Activated CD4-positive, alpha-beta memory T cell treated with anti-CD3 and anti-CD28 coated beads, Interleukin-2, amount 10 ng/mL, durations not matched to agents 7 days and 5 days (primary cell): Measurements from ENCODE around the gene PRKCE. TPM values are rescaled to one million over a fixed set of nuclear protein-coding genes. Genes with fewer than 3 reads are reported as not detected.

Experiments
- CTCF ChIA-PET: fragments of 350-600 bp; sonication (Branson Sonifier 250); formaldehyde crosslinking; loops from one replicate; lab custom pipeline; 2021; ENCODE audit warnings: antibody characterized with exemption, inconsistent platforms; lab: Charles Lee
- POLR2A ChIA-PET: fragments of 350-600 bp; sonication (Branson Sonifier 250); formaldehyde crosslinking; loops from one replicate; lab custom pipeline; 2021; ENCODE audit warnings: antibody characterized with exemption; lab: Charles Lee
- DNase-seq: peaks from one replicate; pipeline ENCODE4 v3.0.0-alpha.2; 2020
- H3K27ac Mint-ChIP-seq: one replicate; pipeline ENCODE4 v1.8.0; 2021; ENCODE audit warnings: mild to moderate bottlenecking, mixed read lengths
- H3K27me3 Mint-ChIP-seq: one replicate; pipeline ENCODE4 v1.8.0; 2021; ENCODE audit warnings: mixed read lengths
- H3K36me3 Mint-ChIP-seq: one replicate; pipeline ENCODE4 v1.8.0; 2021; ENCODE audit warnings: low read depth, mixed read lengths
- H3K4me1 Mint-ChIP-seq: one replicate; pipeline ENCODE4 v1.8.0; 2021; ENCODE audit warnings: mixed read lengths
- H3K4me3 Mint-ChIP-seq: one replicate; pipeline ENCODE4 v1.8.0; 2021; ENCODE audit warnings: mild to moderate bottlenecking, mixed read lengths
- H3K9me3 Mint-ChIP-seq: one replicate; pipeline ENCODE4 v1.8.0; 2021; ENCODE audit warnings: mixed read lengths
- total RNA-seq, 2 experiments: library from RNA; stranded (reverse); gene quantifications; one replicate each; pipeline ENCODE4 v1.2.3, GENCODE V29; 2021

PRKCE gene
- total RNA-seq, 2 experiments from 2014 or later, result 20.6 to 23.3 TPM

DNA sequence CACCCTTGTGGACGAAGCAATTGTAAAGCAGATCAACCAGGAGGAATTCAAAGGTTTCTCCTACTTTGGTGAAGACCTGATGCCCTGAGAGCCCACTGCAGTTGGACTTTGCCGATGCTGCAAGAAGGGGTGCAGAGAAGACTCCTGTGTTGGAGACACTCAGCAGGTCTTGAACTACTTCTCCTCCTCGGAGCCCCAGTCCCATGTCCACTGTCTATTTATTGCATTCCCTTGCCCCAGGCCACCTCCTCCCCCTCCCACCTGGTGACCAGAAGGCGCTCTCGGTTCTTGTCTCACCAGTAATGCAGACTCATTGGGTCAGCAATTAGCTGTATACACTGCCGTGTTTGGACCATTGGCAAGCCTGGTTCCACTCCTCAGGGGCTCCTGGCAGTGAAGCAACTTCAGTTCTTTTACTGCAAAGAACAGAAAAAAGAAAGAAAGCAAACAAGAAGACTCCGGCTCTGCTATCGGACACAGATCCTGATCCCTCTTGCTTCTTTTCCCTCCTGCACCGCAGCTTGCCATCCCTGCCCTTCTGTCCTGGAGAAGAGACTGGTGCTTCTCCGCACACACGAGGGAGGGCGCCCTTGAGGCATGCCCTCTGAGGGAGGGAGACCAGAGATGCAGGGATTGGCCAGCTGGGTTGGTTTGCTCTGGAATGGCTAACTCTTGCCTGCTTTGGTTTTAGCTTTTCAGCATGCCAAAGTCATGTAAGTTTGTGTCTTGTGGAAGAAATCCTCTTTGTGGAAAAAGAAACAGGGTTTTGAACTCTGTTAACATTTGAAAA is 533.5 kb downstream of the PRKCE start:
- H3K27me3 Mint-ChIP-seq, result no peaks in the 10 kb centered on the region
- peaks cover 16% of the 10 kb centered on the region for H3K4me1 Mint-ChIP-seq
- DNase-seq, result no peak
- H3K27ac Mint-ChIP-seq, result no peak overlapping the region
- POLR2A ChIA-PET, result no interaction called here
- CTCF ChIA-PET, result no interaction called here
- no peaks in the 10 kb centered on the region for H3K9me3 Mint-ChIP-seq
- H3K4me3 Mint-ChIP-seq, result no peak overlapping the region
- H3K36me3 Mint-ChIP-seq, result peaks cover 8% of the 10 kb centered on the region

DNA sequence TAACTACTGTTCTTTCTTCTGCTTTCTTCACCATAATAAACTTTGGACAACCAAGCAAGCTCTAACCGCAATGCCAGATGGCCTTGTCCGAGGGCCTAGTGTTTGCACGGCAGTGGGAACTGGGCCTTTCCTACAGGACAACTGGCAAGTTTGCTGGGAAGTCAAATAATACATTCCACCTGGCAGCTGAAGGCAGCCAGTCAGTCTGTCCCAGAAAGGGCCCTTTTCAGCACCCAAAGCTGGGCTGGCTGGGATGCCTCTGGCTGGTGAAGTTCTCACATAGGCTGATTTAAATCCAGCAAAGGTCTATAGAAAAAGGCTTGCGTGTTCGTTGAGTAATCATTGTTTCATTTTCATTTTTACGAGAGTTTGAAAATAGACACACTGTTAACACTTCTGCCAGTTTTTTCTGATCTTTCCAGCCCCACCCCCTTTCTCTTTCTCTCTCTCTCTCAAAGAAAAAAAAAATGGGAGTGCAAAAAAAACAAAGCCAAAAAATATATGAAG is 535.7 kb downstream of the PRKCE start:
- Mint-ChIP-seq H3K27ac (peak overlapping the region; percentile 78), H3K4me1 (peaks cover 16% of the 10 kb centered on the region), H3K9me3 (no peaks in the 10 kb centered on the region), H3K27me3 (no peaks in the 10 kb centered on the region), H3K4me3 (peak overlapping the region; percentile 56), H3K36me3 (peaks cover 8% of the 10 kb centered on the region)
- peak; percentile 52 for DNase-seq
- CTCF ChIA-PET, result interaction anchor here (1.3 to 2.5 kb wide), 3 partner anchors 16 to 124 kb away, joined by 4 to 7 read pairs (median 4); partner anchors contain the start of gene EPAS1
- POLR2A ChIA-PET, result interaction anchor here (0.6 to 1.3 kb wide), 2 partner anchors 10 to 227 kb away, joined by 3 to 4 read pairs; no protein-coding TSS in a partner anchor

DNA sequence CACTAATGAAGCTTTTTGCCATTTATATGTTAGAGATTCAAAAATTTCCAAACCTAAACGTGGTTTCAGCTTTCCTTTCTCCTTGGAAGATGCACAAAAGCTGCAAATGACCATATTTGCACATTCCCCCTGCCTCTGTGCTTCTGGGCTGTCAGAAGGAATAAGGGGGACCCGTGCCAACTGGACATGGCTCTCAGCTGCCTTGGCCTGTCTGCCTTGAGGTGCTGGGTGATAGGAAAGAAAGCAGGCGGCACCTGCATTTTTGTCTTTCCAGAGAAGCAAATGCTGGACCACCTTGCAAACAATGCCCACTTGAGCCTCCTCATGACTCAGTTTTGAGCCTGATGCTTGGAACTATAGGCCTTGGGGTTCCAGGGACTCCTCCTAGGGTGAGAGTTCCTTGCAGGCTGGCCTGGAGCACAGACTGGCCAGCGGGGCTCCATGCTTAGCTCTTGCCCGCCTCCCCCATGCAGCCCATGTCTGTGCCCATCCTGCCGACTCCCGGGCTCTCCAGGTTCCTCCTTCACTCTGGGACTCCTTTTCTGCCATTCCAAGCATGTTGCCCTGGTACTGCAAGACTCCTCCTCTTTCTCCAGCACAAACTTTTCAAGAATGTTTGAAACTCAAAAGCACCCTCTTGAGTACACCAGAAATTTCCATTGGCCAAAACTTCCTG is 536.7 kb downstream of the PRKCE start:
- DNase-seq, result no peak
- Mint-ChIP-seq H3K9me3 (no peaks in the 10 kb centered on the region), H3K27me3 (no peaks in the 10 kb centered on the region), H3K4me3 (no peak overlapping the region), H3K36me3 (peaks cover 8% of the 10 kb centered on the region), H3K27ac (no peak overlapping the region), H3K4me1 (peaks cover 16% of the 10 kb centered on the region)
- POLR2A ChIA-PET, result interaction anchor here (0.6 to 1.3 kb wide), 2 partner anchors 11 to 226 kb away, joined by 3 to 4 read pairs; no protein-coding TSS in a partner anchor
- CTCF ChIA-PET, result interaction anchor here (2.0 to 2.5 kb wide), 2 partner anchors 17 to 125 kb away, joined by 4 to 7 read pairs; no protein-coding TSS in a partner anchor

DNA sequence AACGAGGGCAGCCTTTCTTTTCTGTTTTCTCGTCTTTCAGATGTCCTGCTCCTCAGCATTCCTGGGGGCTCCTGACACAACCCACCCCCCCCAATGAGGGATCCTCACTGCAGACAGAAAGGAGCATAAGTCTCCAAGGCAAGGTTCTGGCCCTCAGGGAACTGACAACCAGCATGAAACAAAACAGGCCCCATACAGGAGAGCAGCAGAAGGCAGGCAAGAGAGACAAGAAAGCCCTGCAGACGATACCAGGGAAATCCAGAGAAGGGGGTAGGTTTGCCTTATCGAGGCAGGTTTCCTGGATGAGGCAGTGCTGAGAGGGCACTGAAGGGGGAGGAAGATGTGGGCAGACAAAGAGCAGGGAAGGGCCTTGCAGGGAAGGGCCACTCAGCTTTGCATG is 541.9 kb downstream of the PRKCE start:
- no peak overlapping the region for H3K4me3 Mint-ChIP-seq
- DNase-seq, result no peak
- no peaks in the 10 kb centered on the region for H3K9me3 Mint-ChIP-seq
- peaks cover 14% of the 10 kb centered on the region for H3K4me1 Mint-ChIP-seq
- ChIA-PET POLR2A (no interaction called here), CTCF (no interaction called here)
- no peaks in the 10 kb centered on the region for H3K36me3 Mint-ChIP-seq
- H3K27me3 Mint-ChIP-seq, result no peaks in the 10 kb centered on the region
- H3K27ac Mint-ChIP-seq, result no peak overlapping the region

DNA sequence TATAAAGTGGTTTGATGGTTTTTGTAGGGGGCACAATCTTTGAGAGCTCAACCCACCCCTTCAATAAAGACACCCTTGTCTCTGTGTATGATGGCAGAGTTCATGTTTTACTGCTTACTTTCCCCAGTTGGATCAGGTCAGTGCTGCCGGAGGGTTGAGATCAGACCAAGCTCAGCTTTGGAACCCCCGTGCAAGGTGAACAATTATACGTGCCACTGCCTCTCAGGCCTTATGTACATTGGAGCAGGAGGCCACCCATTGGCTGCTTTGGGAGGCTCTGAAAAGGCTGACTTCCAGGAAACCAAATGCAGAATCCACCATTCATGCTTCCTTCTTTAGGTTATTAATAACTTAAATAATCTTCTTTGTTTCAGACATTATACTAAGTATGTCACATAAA is 542.4 kb downstream of the PRKCE start:
- no peaks in the 10 kb centered on the region for H3K36me3 Mint-ChIP-seq
- H3K27ac Mint-ChIP-seq, result no peak overlapping the region
- H3K4me3 Mint-ChIP-seq, result no peak overlapping the region
- H3K27me3 Mint-ChIP-seq, result no peaks in the 10 kb centered on the region
- H3K4me1 Mint-ChIP-seq, result peaks cover 12% of the 10 kb centered on the region
- no peak for DNase-seq
- ChIA-PET POLR2A (no interaction called here), CTCF (no interaction called here)
- no peaks in the 10 kb centered on the region for H3K9me3 Mint-ChIP-seq

DNA sequence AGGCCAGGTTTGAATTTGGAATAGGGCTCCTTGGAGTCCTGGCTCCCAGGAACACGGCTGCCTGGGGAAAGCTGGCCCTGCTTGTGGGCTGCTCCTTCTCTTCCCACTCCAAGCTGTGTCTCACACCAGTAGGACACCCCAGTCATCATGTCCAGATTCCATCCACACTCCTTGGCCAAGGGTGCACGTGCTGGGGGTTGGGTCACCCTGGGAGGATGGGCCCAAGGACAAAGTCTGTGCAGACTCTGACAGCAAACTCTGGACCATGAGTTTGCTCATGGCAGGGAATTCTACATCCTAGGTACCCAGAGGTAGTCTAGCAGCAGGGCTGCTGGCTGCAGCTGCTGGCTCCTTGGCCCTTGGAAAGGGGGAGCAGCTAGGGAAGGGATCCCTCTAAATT is 543.4 kb downstream of the PRKCE start:
- no peak overlapping the region for H3K27ac Mint-ChIP-seq
- ChIA-PET CTCF (no interaction called here), POLR2A (no interaction called here)
- DNase-seq, result no peak
- H3K4me3 Mint-ChIP-seq, result no peak overlapping the region
- no peaks in the 10 kb centered on the region for H3K27me3 Mint-ChIP-seq
- no peaks in the 10 kb centered on the region for H3K36me3 Mint-ChIP-seq
- peaks cover 13% of the 10 kb centered on the region for H3K4me1 Mint-ChIP-seq
- H3K9me3 Mint-ChIP-seq, result no peaks in the 10 kb centered on the region

DNA sequence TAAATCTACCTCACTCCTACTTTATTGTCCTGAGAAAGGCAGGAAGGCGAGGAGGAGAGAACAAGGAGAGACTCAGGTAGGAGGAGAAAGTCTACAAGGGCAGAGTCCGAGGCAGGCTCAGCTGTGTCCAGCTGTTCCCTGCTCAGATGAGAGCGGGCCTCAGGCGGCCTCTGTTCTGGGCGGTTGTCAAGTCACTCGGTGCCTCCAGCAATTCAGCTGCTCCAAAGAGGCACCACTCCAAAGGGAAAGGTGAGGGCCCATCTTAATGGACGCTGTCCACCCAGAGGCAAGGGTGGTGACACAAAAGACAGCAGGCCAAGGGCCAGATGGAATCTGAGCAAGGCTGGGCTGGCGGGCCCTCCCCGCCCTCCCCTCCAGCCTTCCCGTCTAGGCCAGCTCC is 544.3 kb downstream of the PRKCE start:
- CTCF ChIA-PET, result no interaction called here
- no peak overlapping the region for H3K4me3 Mint-ChIP-seq
- H3K9me3 Mint-ChIP-seq, result no peaks in the 10 kb centered on the region
- H3K36me3 Mint-ChIP-seq, result no peaks in the 10 kb centered on the region
- H3K27ac Mint-ChIP-seq, result no peak overlapping the region
- peaks cover 23% of the 10 kb centered on the region for H3K4me1 Mint-ChIP-seq
- no peak for DNase-seq
- POLR2A ChIA-PET, result no interaction called here
- H3K27me3 Mint-ChIP-seq, result no peaks in the 10 kb centered on the region

DNA sequence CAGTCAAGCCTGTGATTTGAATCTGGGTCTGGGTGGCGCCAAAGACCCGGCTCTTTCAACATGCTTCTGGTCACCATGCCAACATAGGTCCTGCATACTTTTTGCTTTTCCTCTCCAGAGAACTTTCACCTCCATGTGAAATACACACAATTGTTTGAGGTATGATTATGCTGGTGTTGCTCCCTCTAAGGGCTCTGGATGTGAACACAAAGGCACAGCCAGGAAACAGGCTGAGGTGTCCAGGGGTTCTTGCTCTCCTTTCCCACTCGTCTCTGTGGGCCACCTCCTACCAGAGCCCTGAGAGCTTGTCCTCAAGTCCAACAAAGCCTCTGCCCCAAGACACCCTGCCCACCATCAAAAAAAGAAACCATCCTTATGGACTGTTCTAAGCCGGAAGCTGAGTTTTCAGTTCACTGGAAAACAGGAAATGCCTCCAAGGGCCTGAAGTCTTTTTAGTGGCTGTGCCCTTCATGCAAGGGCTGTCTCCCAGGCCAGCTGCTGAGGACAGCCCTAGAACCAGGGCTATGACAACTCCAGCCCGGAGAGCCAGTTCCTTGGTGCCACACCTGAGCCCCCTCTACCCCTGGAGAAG is 545.5 kb downstream of the PRKCE start:
- Mint-ChIP-seq H3K4me3 (no peak overlapping the region), H3K36me3 (no peaks in the 10 kb centered on the region), H3K27ac (no peak overlapping the region), H3K9me3 (no peaks in the 10 kb centered on the region), H3K27me3 (no peaks in the 10 kb centered on the region), H3K4me1 (peaks cover 34% of the 10 kb centered on the region)
- DNase-seq, result no peak
- POLR2A ChIA-PET, result no interaction called here
- CTCF ChIA-PET, result no interaction called here

DNA sequence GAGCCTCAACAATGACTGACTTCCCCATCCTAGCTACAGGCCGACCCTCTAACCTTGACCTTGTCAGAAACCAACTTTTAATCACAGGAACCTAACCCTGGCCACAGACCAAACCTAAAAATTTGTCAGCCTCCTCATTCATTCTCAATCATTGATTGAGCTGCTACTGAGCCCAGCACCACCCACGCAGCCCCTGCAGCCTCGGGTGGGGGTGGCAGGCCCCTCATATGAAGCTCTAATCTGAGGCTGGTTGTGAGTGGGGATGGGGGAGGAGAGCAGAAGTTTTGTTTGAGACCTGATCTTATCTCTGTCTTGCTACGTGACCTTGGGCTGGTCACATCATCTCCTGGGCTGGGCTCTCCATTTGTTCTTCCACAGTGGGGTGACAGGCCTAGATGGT is 546.2 kb downstream of the PRKCE start:
- H3K27ac Mint-ChIP-seq, result no peak overlapping the region
- H3K4me3 Mint-ChIP-seq, result no peak overlapping the region
- H3K36me3 Mint-ChIP-seq, result peaks cover under 1% of the 10 kb centered on the region

DNA sequence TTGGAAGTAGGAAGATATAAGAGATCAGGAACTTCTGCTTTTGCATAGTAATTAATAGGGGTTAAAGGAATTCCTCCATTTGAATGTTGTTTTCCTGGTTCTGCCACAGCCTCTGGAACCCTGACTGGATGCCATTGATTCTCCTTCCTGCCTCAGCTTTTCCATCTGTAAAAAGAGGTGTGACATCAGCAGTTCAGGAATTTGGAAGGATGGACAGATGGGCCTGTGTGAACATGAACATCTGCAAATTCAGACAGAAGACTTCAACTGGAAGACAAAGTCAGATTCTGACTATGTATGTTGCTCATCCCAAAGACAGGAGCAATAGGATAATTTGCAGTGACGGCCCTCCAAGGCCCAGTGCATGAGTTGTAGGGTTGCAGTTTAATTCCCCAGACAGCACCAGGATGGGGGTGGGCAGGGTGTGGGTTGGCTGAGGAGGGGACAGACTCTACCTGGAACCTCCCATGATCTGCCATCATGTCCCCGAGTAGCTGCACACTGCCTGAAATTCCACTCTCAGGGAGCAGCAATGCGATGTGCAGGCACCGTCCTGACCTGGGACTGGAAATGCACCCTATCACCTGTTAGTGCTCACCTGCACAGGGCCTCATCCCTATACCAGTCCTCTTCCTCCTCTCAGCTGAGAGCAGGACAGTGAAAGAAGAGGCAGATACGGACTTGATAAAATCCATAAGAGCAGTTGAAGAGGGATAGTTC is 546.8 kb downstream of the PRKCE start:
- DNase-seq, result no peak
- ChIA-PET POLR2A (no interaction called here), CTCF (no interaction called here)
- H3K4me1 Mint-ChIP-seq, result peaks cover 43% of the 10 kb centered on the region
- no peaks in the 10 kb centered on the region for H3K27me3 Mint-ChIP-seq
- H3K36me3 Mint-ChIP-seq, result peaks cover 6% of the 10 kb centered on the region
- H3K4me3 Mint-ChIP-seq, result no peak overlapping the region
- H3K27ac Mint-ChIP-seq, result no peak overlapping the region
- H3K9me3 Mint-ChIP-seq, result no peaks in the 10 kb centered on the region

More for the DNA sequence above, 546.2 kb downstream of the PRKCE start:
- Mint-ChIP-seq H3K27me3 (no peaks in the 10 kb centered on the region), H3K9me3 (no peaks in the 10 kb centered on the region), H3K4me1 (peaks cover 37% of the 10 kb centered on the region)
- no peak for DNase-seq
- ChIA-PET POLR2A (no interaction called here), CTCF (no interaction called here)

DNA sequence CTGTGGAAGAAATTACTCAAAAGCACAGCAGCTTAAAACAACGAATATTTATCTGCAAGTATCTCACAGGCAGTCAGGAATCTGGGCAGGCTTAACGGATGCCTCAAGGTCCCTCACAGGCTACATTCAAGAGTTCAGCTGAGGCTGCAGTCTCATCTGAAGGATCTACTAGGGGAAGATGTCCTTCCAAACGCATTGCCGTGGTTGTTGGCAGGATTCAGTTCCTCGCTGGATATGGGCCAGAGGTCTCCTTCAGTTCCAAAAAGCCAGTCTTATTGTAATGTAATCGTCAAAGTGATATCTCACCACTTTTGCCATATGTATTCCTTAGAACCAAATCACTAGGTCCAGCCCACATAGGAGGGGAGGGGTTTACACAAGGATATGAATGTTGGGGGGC is 547.5 kb downstream of the PRKCE start:
- DNase-seq, result no peak
- H3K36me3 Mint-ChIP-seq, result peaks cover 6% of the 10 kb centered on the region
- CTCF ChIA-PET, result interaction anchor here (1.2 kb wide), 1 partner anchor 186 kb away, joined by 4 read pairs; no protein-coding TSS in a partner anchor
- peaks cover 47% of the 10 kb centered on the region for H3K4me1 Mint-ChIP-seq
- no peak overlapping the region for H3K4me3 Mint-ChIP-seq
- peaks cover 2% of the 10 kb centered on the region for H3K9me3 Mint-ChIP-seq
- POLR2A ChIA-PET, result no interaction called here
- no peak overlapping the region for H3K27ac Mint-ChIP-seq
- peaks cover 2% of the 10 kb centered on the region for H3K27me3 Mint-ChIP-seq

DNA sequence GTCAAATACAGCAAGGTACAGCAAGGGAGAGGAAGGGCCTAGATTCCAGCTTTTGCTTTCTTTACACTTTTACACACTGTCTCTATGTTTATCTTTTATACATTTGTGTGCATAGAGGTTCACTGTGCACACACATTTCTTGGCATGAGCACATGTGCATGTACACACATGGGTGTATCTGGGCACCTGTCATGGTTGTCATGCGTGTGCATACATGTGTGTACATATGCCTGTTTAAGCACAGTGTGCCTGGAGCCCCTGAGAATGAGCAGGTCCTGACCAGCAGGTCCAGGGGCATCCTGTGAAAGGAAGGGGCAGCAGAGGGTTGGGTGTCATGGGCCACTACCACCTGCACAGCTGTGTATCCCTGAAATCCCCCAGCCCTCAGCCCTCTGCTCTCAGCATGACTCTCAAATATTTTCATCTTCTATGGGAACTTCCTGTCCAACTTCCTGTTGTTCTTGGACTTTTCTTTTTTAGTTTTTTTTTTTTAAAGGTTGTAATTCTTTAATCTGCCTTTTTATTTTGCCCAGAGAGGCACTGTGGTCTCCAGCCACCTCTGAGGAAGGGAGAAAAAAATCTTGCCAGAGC is 548.7 kb downstream of the PRKCE start:
- Mint-ChIP-seq H3K27ac (peak overlapping the region; percentile 64), H3K4me1 (peaks cover 48% of the 10 kb centered on the region), H3K27me3 (peaks cover 3% of the 10 kb centered on the region), H3K4me3 (no peak overlapping the region), H3K36me3 (peaks cover 6% of the 10 kb centered on the region), H3K9me3 (peaks cover 3% of the 10 kb centered on the region)
- ChIA-PET POLR2A (interaction anchor here (0.7 kb wide), 1 partner anchor 19 kb away, joined by 3 read pairs; no protein-coding TSS in a partner anchor), CTCF (interaction anchor here (1.2 kb wide), 1 partner anchor 187 kb away, joined by 4 read pairs; no protein-coding TSS in a partner anchor)
- DNase-seq, result no peak
